Astrocyte (in vitro differentiated cells and primary cell): ENCODE results near the gene UBE2N.

Source experiments
- EZH2 ChIP-seq: IDR thresholded peaks from 2 replicates; pipeline ENCODE4 v1.6.1; 2012; ENCODE audit warnings: mild to moderate bottlenecking, low read length, inconsistent platforms; ENCODE audit not compliant: insufficient read depth
- TF ChIP-seq, protein P1 (sequence below): IDR thresholded peaks from 2 replicates; pipeline ENCODE4 v1.5.1; 2011; ENCODE audit warnings: low read depth, mild to moderate bottlenecking, inconsistent platforms, low read length, moderate library complexity; ENCODE audit not compliant: insufficient read depth

DNA sequence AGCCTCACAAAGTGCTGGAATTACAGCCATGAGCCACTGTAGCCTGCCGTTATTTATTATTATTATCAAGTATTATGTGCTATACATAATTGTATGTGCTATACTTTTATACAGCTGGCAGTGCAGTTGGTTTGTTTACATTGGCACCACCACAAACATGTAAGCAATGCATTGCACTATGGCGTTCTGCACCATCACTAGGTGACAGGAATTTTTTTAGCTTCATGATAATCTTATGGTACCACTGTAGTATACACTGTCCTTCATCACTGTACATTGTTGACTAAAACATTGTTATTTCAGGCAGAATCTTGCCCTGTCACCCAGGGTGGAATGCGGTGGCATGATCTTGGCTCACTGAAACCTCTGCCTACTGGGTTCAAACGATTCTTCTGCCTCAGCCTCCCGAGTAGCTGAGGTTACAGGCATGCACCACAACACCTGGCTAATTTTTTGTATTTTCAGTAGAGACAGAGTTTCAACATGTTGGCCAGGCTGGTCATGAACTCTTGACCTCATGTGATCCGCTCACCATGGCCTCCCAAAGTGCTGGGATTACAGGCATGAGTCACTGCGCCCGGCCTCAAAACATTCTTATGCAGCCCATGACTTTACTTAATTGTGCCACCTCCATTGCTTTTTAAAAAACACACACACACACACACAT lies 42.7 kb upstream of the UBE2N start:
- TF ChIP-seq, protein P1, sequence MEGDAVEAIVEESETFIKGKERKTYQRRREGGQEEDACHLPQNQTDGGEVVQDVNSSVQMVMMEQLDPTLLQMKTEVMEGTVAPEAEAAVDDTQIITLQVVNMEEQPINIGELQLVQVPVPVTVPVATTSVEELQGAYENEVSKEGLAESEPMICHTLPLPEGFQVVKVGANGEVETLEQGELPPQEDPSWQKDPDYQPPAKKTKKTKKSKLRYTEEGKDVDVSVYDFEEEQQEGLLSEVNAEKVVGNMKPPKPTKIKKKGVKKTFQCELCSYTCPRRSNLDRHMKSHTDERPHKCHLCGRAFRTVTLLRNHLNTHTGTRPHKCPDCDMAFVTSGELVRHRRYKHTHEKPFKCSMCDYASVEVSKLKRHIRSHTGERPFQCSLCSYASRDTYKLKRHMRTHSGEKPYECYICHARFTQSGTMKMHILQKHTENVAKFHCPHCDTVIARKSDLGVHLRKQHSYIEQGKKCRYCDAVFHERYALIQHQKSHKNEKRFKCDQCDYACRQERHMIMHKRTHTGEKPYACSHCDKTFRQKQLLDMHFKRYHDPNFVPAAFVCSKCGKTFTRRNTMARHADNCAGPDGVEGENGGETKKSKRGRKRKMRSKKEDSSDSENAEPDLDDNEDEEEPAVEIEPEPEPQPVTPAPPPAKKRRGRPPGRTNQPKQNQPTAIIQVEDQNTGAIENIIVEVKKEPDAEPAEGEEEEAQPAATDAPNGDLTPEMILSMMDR, result no peak
- no peak for TF ChIP-seq EZH2
